Psoas muscle (tissue), 8 donors: ENCODE data around the gene KIF20A. TPM values are rescaled to one million over a fixed set of nuclear protein-coding genes. Genes with fewer than 3 reads are reported as not detected.
"Not testable (repeated sequence)": the region's sequence is repeated elsewhere in the genome, so short reads cannot be mapped to it uniquely, and the experiment has no call there.

Experiments
- ATAC-seq, 4 donors: fragments of 200-7000 bp; cut with Tn5 transposase; one replicate each; pipeline ENCODE4 v1.9.1; 2020; ENCODE audit warnings: moderate library complexity in 3 of 4, mild to moderate bottlenecking in 2 of 4
- DNase-seq, 2 donors: peaks; one replicate each; pipeline ENCODE4 v3.0.0-alpha.2; 2020
- H3K27ac ChIP-seq: fragments of 200-600 bp; one replicate; pipeline ENCODE4 v1.8.0; 2022
- H3K27me3 ChIP-seq, 3 donors: fragments of 200-600 bp in 1 of 3; one replicate each; pipeline versions ENCODE4 v1.6.1 to v1.8.0; 2013 to 2022; ENCODE audit warnings: low read length in 2 of 3, mild to moderate bottlenecking in 2 of 3, moderate library complexity in 1 of 3; ENCODE audit not compliant: insufficient read depth in 3 of 3
- H3K36me3 ChIP-seq, 2 donors: fragments of 200-600 bp in 1 of 2; one replicate each; pipeline versions ENCODE4 v1.6.1 to v1.8.0; 2013 to 2022; ENCODE audit warnings: low read depth in 1 of 2, mild to moderate bottlenecking in 1 of 2, moderate library complexity in 1 of 2; ENCODE audit not compliant: insufficient read depth in 1 of 2
- H3K4me1 ChIP-seq: fragments of 200-600 bp; one replicate; pipeline ENCODE4 v1.8.0; 2022
- H3K4me3 ChIP-seq: fragments of 200-600 bp; one replicate; pipeline ENCODE4 v1.8.0; 2022; ENCODE audit warnings: mild to moderate bottlenecking
- H3K9me3 ChIP-seq: fragments of 200-600 bp; one replicate; pipeline ENCODE4 v1.8.0; 2022
- CTCF ChIP-seq: fragments of 200-600 bp; IDR thresholded peaks from one replicate; pipeline ENCODE4 v1.8.0; 2022; ENCODE audit warnings: antibody characterized with exemption
- WGBS, 3 donors: extraction: QIAGEN DNeasy Blood & Tissue Kit; methylation state at CpG; one replicate each; pipeline versions ENCODE4 v1.1.6 to v1.1.7; 2013; 5-methylcytosine and 5-hydroxymethylcytosine counted together
- intact Hi-C, 2 donors: fragments of 100-400 bp; cut with DNase I; formaldehyde crosslinking; loops; one replicate each; pipeline versions ENCODE4 v1.11.0 to v1.14.2; 2022
- polyA plus RNA-seq, 3 donors: library from polyadenylated mRNA; stranded (reverse); fragments of 200-250 nt; gene quantifications; one replicate each; pipeline ENCODE4 v1.2.3, GENCODE V29; 2013
- total RNA-seq, 4 donors: library from RNA; stranded (reverse); fragmentation: NEBNext Ultra II Directional in 2 of 4; extraction: Animal tissue kit (Norgen Biotek cat#: 25700) in 2 of 4; gene quantifications; one replicate each; pipeline versions ENCODE4 v1.2.1 to v1.2.4, GENCODE V29; 2021 to 2023
- donor health status: healthy with polysubstance abuse.
- donor health status: DM: no; HTN: no; CAD: no; lungs with moderate emphysema.
- donor health status: Bipolar disorder and iron deficiency.
- donor health status: healthy.
- donor health status: DM: yes; HTN: yes; CAD: no.
- donor health status: DM: no; HTN: no; CAD: no.
- donor health status: DM: no; HTN: no; CAD: no.
- donor health status: DM: yes; HTN: yes; CAD: no.

Gene KIF20A
- total and polyA plus RNA-seq, 7 donors, result 0.01 to 0.17 (median 0.12) TPM; not detected in 2

DNA sequence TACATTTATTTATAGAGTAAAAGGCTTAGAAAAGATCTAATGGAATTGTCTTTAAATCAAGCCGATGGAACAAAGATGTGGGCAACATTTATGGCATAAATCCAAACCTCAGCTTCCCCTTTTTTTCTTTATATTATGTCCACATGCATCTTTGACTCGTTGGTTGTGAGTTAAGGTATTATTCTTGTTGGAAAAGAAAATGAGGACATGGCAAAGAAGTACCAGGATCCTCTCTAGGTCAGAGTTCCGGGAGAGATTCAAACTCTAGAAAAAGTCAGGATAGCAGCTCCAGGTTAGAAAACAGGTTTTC, 39.2 kb upstream of the KIF20A start:
- intact Hi-C loops, result loop anchor here in 1 of 2 donors (10.0 kb wide), 2 partner anchors 385 to 475 kb away; partner anchors contain the start of gene HNRNPA0
- Histone ChIP-seq H3K4me1 (peaks cover 6% of the 10 kb centered on the region), H3K27me3 (no peaks in the 10 kb centered on the region), H3K27ac (no peak overlapping the region), H3K9me3 (no peaks in the 10 kb centered on the region), H3K36me3 (no peaks in the 10 kb centered on the region), H3K4me3 (peak overlapping the region; percentile 69)
- ATAC-seq (no peak), DNase-seq (no peak)
- TF ChIP-seq CTCF, result no peak
- WGBS, 3 donors, result 64 to 67% (median 66%) methylated on average over 3 of the region's 3 CpGs

DNA sequence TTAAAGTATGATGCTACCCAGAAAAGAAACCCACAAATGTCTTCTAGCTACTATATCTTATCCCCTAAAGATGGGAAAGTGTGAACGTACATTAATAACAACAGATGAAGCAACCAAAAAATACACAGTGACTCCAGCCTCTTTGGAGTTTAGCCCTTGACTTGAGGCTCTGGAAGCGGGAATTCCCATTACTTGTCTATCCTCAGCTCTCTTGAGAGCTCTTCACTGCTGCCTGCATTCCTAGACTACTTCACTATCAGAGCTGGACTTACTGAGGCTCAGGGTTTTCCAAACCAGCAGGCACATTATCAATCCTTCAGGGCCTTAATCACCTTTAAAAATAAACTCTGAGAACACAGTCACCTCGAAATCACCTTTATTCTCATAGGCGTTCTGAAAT, 38.6 kb upstream of the KIF20A start:
- TF ChIP-seq CTCF, result no peak
- WGBS, 3 donors, result 72 to 75% (median 74%) methylated on average over 4 of the region's 4 CpGs
- no peak for ATAC-seq
- Histone ChIP-seq H3K27ac (no peak overlapping the region), H3K27me3 (no peaks in the 10 kb centered on the region), H3K36me3 (no peaks in the 10 kb centered on the region), H3K9me3 (no peaks in the 10 kb centered on the region), H3K4me3 (no peak overlapping the region), H3K4me1 (peaks cover 6% of the 10 kb centered on the region)
- intact Hi-C loops, result no loop called here
- DNase-seq, result no peak

DNA sequence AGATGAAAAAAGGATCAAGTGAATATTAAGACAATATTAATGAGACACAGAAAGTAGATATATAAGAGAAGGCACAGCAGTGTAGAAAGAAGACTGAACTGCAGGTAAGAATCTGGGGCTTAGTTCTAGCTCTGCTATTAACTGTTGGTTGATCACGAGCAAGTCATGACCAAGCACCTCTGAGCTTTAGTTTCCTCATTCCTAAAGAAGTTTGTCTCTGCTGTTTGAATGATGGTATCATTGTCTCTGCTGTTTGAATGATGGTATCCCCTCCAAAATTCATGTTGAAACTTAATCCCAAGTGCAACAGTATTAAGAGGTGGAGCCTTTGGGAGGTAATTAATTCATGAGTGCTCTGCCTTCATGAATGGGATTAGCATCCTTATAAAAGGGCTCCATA, 37.2 kb upstream of the KIF20A start:
- no peaks in the 10 kb centered on the region for H3K27me3 ChIP-seq
- H3K9me3 ChIP-seq, result no peaks in the 10 kb centered on the region
- DNase-seq (no peak), ATAC-seq (no peak)
- peaks cover 6% of the 10 kb centered on the region for H3K4me1 ChIP-seq
- no peak overlapping the region for H3K4me3 ChIP-seq
- no peaks in the 10 kb centered on the region for H3K36me3 ChIP-seq
- no peak overlapping the region for H3K27ac ChIP-seq
- no peak for TF ChIP-seq CTCF
- intact Hi-C loops, result no loop called here
- 66 to 80% (median 74%) methylated on average over 1 of the region's 1 CpG for WGBS, 3 donors

- DNase-seq, ATAC-seq, H3K4me1 ChIP-seq, H3K27me3 ChIP-seq, H3K36me3 ChIP-seq, intact Hi-C loops, H3K4me3 ChIP-seq, H3K27ac ChIP-seq, H3K9me3 ChIP-seq: not testable (repeated sequence)
- 79 to 89% (median 88%) methylated on average over 6 of the region's 6 CpGs for WGBS, 3 donors
These were observed 35.3 kb upstream of the KIF20A start for GRCh38 chr5:138143578-138143977.

DNA sequence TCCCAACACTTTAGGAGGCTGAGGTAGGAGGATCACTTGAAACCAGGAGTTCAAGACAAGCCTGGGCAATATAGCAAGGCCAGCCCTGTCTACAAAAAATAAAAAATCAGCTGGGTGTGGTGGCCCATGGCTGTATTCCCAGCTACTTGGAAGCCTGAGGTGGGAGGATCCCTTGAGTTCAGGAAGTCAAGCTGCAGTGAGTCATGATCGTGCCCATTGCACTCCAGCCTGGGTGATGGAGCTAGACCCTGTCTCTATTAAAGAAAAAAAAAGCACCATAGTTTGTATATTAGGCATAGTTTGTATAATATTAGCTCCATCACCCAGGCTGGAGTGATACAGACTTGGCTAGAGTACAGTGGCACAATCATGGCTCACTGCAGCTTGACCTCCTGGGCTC, 30.1 kb upstream of the KIF20A start:
- no peaks in the 10 kb centered on the region for H3K27me3 ChIP-seq
- DNase-seq, result peak in 1 of 2 donors; percentile 19
- no peak for TF ChIP-seq CTCF
- H3K4me1 ChIP-seq, result no peaks in the 10 kb centered on the region
- WGBS, 3 donors, result 30 to 57% (median 36%) methylated on average over 1 of the region's 1 CpG
- peak in 1 of 4 donors; percentile 37 for ATAC-seq
- no peak overlapping the region for H3K27ac ChIP-seq
- no peak overlapping the region for H3K4me3 ChIP-seq
- no peaks in the 10 kb centered on the region for H3K9me3 ChIP-seq
- intact Hi-C loops, result no loop called here
- H3K36me3 ChIP-seq, result no peaks in the 10 kb centered on the region
